ENCODE data around the gene PGPEP1. TPM values are rescaled to one million over a fixed set of nuclear protein-coding genes. Genes with fewer than 3 reads are reported as not detected.

PGPEP1 gene
- total RNA-seq, 2 donors from 2014 or later, result 23.7 TPM

DNA sequence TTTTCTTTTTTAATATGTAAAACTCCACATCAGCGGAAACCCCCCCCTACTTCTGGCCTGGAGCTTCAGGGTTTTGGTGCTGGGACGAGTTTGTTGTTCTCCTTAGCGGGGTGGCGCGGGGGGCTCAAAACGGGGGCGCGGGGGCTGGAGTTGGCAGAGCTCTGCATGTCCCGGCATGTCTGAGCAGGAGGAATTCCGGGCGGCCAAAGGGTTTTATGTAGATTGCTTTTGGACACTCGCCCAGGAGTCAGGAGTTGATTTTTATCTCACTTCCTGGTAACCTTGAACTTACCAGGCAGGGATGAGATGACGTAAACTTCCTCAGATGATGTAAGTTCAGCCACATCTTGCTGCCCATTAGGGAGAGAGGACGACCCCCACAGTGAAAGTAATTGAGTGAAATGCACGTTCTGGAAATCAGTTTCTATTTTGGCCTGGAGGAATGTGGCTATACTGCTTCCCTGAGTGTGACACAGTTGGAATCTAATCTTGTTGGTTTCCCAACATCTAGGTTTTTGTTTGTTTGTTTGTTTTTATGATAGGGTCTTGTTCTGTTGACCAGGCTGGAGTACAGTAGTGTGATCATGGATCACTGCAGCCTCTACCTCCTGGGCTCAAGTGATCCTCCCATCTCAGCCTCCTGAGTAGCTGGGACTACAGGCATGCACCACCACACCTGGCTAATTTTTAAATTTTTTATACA, 24.6 kb downstream of the PGPEP1 start:
- DNase-seq (ENCODE audit: low spot score) (peak; percentile 40), ATAC-seq (ENCODE audit: insufficient number of reproducible peaks, low FRiP score, low read depth) (peak; percentile 67)
- H3K4me3 ChIP-seq, result peak overlapping the region; percentile 51
- TF ChIP-seq, protein P1, sequence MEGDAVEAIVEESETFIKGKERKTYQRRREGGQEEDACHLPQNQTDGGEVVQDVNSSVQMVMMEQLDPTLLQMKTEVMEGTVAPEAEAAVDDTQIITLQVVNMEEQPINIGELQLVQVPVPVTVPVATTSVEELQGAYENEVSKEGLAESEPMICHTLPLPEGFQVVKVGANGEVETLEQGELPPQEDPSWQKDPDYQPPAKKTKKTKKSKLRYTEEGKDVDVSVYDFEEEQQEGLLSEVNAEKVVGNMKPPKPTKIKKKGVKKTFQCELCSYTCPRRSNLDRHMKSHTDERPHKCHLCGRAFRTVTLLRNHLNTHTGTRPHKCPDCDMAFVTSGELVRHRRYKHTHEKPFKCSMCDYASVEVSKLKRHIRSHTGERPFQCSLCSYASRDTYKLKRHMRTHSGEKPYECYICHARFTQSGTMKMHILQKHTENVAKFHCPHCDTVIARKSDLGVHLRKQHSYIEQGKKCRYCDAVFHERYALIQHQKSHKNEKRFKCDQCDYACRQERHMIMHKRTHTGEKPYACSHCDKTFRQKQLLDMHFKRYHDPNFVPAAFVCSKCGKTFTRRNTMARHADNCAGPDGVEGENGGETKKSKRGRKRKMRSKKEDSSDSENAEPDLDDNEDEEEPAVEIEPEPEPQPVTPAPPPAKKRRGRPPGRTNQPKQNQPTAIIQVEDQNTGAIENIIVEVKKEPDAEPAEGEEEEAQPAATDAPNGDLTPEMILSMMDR (IDR thresholded peaks at IDR 0.05), result no peak
- peaks cover 6% of the 10 kb centered on the region for H3K36me3 ChIP-seq
- no peaks in the 10 kb centered on the region for H3K9me3 ChIP-seq
- no peaks in the 10 kb centered on the region for H3K27me3 ChIP-seq (replicated peaks; ENCODE audit: insufficient read depth)
- H3K4me1 ChIP-seq (ENCODE audit: control insufficient read depth in 1 of 2, low read depth in 2 of 2), result peaks cover 12 to 24% of the 10 kb centered on the region in 2 donors
- H3K27ac ChIP-seq, result peak overlapping the region; percentile 80 to 81

DNA sequence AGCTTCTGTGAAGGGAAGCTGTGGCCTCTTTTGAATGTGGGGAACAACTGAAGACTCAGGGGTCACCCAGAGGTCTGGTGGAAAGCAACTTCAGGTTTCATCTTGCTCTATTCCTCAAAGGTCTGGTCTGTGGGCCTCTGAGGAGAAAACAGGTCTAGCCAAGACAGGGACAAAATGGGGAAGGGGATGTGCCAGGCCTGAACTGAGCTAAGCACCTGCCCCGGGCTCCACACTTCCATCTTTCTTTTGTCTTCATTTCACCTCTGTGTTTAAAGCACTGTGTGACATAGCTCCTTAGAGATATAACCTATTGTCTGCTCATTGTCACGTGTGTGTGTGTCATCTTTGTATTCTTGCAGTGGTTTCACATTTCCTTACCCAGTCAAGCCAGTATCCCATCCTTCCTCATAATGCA, 25.6 kb downstream of the PGPEP1 start:
- no peaks in the 10 kb centered on the region for H3K27me3 ChIP-seq (replicated peaks; ENCODE audit: insufficient read depth)
- peak overlapping the region; percentile 80 to 81 for H3K27ac ChIP-seq
- TF ChIP-seq, protein P1 (IDR thresholded peaks at IDR 0.05), result no peak
- no peak for ATAC-seq (ENCODE audit: insufficient number of reproducible peaks, low FRiP score, low read depth)
- no peak for DNase-seq (ENCODE audit: low spot score)
- no peaks in the 10 kb centered on the region for H3K9me3 ChIP-seq
- no peak overlapping the region for H3K4me3 ChIP-seq
- peaks cover 12 to 24% of the 10 kb centered on the region in 2 donors for H3K4me1 ChIP-seq (ENCODE audit: control insufficient read depth in 1 of 2, low read depth in 2 of 2)
- no peaks in the 10 kb centered on the region for H3K36me3 ChIP-seq

DNA sequence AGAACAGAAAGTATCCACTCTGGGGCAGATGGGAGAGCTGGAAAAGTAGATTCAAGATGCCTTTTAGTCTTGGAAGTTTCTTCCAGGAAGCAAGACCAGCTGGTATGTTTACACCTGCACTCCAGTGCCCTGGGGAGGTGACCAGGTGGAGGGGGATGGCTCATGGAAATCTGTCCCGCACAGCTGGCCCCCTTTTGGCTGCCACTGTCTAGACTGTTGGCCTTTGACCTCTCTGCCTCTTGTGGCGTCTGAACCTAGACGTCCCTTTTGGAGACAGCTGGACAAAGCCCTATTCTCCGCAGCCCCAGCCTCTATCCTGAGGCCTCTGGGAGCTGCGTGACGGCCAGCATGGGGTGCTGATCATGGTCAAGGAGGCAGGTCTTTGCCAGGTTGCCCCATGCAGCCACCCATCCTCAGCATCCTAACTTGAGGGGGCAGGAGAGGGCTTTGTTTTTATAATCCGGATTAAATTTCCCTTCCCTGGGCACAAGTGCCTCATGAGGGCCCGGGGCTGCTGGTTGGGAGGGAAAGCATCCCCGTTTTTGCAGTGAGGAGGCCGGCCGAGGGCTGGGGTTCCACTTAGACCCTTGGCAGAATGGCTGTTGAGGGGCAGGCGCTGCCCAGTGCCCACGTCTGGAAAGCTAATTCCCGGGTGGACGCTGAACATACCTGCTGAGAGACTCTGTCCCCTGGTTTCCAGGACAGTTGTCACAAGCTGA, 28.3 kb downstream of the PGPEP1 start:
- no peaks in the 10 kb centered on the region for H3K27me3 ChIP-seq (replicated peaks; ENCODE audit: insufficient read depth)
- no peaks in the 10 kb centered on the region for H3K36me3 ChIP-seq
- no peak for DNase-seq (ENCODE audit: low spot score)
- TF ChIP-seq, protein P1 (IDR thresholded peaks at IDR 0.05), result no peak
- peaks cover 13 to 28% of the 10 kb centered on the region in 2 donors for H3K4me1 ChIP-seq (ENCODE audit: control insufficient read depth in 1 of 2, low read depth in 2 of 2)
- no peak overlapping the region for H3K4me3 ChIP-seq
- H3K9me3 ChIP-seq, result no peaks in the 10 kb centered on the region
- no peak overlapping the region for H3K27ac ChIP-seq
- no peak for ATAC-seq (ENCODE audit: insufficient number of reproducible peaks, low FRiP score, low read depth)

DNA sequence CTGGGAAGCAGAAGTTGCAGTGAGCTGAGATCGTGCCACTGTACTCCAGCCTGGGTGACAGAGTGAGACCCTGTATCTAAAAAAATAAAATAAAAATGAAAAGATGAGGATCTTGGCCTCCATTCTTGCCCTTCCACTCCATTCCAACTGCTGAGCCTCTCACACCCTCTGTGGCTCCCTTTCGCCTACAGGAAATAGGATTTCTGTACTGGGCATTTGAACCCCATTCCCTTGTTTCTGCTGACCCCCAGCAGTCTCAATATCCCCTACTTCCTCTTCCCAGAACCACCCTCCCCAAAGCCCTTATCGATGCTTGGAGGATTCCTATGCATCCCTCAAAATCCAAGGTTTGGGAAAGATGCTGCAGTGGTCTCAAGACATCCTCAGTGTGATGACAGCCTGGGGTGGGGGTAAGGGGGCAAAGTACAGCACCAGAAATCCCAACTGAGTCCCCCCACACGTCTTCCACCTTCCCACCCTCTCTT, 33.1 kb downstream of the PGPEP1 start:
- TF ChIP-seq, protein P1 (IDR thresholded peaks at IDR 0.05), result no peak
- Histone ChIP-seq H3K27ac (peak overlapping the region; percentile 73 to 74), H3K36me3 (no peaks in the 10 kb centered on the region), H3K4me1 (ENCODE audit: control insufficient read depth in 1 of 2, low read depth in 2 of 2) (peaks cover 16 to 22% of the 10 kb centered on the region in 2 donors), H3K4me3 (no peak overlapping the region), H3K9me3 (no peaks in the 10 kb centered on the region), H3K27me3 (replicated peaks; ENCODE audit: insufficient read depth) (no peaks in the 10 kb centered on the region)
- no peak for ATAC-seq (ENCODE audit: insufficient number of reproducible peaks, low FRiP score, low read depth)
- DNase-seq (ENCODE audit: low spot score), result no peak

DNA sequence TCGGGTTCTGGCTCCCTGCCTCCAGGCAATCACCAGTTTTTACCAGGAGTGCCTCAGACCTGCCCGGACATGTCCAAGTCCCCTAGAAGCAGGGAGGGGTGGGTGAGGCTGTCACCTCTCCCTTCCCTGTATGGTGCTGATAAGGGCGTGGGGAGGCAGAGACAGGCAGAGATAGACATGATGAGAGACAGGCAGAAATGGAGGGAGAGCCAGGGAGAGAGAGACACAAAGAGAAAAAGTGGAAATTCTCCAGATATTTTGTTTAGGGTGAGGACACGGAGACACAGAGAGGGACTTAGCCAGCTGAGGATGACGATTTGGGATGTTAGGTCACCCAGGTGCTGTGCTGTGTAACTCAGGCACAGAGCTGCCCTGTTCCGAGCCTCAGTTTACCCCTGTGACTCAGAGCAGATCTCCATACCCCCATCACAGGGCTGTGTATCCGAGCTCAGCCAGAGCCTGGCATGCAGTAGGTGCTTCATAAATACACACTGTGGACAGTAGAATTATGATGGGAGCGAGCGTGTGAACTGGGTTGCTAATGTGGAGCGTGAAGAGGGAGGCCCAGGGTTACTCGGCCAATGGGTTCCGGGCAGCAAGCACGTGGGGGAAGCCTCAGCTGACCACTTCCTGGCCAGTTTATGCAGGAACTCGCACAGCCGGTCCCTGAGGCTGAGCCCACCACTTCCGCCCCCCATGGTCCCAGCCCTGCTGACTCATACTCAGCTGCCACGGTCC, 33.7 kb downstream of the PGPEP1 start:
- H3K4me3 ChIP-seq, result peak overlapping the region; percentile 11
- no peaks in the 10 kb centered on the region for H3K27me3 ChIP-seq (replicated peaks; ENCODE audit: insufficient read depth)
- ATAC-seq (ENCODE audit: insufficient number of reproducible peaks, low FRiP score, low read depth), result peak; percentile 84
- peaks cover 16 to 28% of the 10 kb centered on the region in 2 donors for H3K4me1 ChIP-seq (ENCODE audit: control insufficient read depth in 1 of 2, low read depth in 2 of 2)
- DNase-seq (ENCODE audit: low spot score), result peak; percentile 91
- H3K36me3 ChIP-seq, result no peaks in the 10 kb centered on the region
- H3K9me3 ChIP-seq, result no peaks in the 10 kb centered on the region
- TF ChIP-seq, protein P1 (IDR thresholded peaks at IDR 0.05), result no peak
- H3K27ac ChIP-seq, result peak overlapping the region; percentile 74 to 77

All from thoracic aorta (tissue), 2 donors.